Tibial artery (tissue), 4 donors: ENCODE results near the gene BATF.
A peak's percentile ranks its signal among the peaks of the same experiment; 100 is the strongest.
"Not testable (repeated sequence)": the region's sequence is repeated elsewhere in the genome, so short reads cannot be mapped to it uniquely, and the experiment has no call there.

Source experiments
- DNase-seq, 2 donors: peaks; one replicate each; pipeline ENCODE4 v3.0.0-alpha.2; 2019
- H3K27ac ChIP-seq, 2 donors: fragments of 200-600 bp; sonication (generic) in 1 of 2; 1 replicate in 1 of 2; 2 replicates in 1 of 2; pipeline ENCODE4 v1.5.1; 2018 to 2019; ENCODE audit warnings: mild to moderate bottlenecking in 1 of 2
- H3K27me3 ChIP-seq, 2 donors: fragments of 200-600 bp; sonication (generic) in 1 of 2; one replicate each; pipeline versions ENCODE4 v1.5.1 to v1.6.0; 2016 to 2019
- H3K36me3 ChIP-seq, 3 donors: fragments of 200-600 bp; sonication (generic) in 2 of 3; one replicate each; pipeline ENCODE4 v1.5.1; 2016 to 2019; ENCODE audit warnings: mild to moderate bottlenecking in 2 of 3
- H3K4me1 ChIP-seq, 4 donors: fragments of 200-600 bp; sonication (generic) in 2 of 4; 1 replicate in 3 of 4; 2 replicates in 1 of 4; pipeline ENCODE4 v1.5.1; 2016 to 2019
- H3K4me3 ChIP-seq, 2 donors: fragments of 200-600 bp; sonication (generic) in 1 of 2; 1 replicate in 1 of 2; 2 replicates in 1 of 2; pipeline ENCODE4 v1.5.1; 2018 to 2019; ENCODE audit warnings: mild to moderate bottlenecking in 2 of 2
- H3K9me3 ChIP-seq, 3 donors: fragments of 200-600 bp; sonication (generic) in 1 of 3; one replicate each; pipeline ENCODE4 v1.5.1; 2016 to 2019
- intact Hi-C: fragments of 100-400 bp; cut with DNase I; formaldehyde crosslinking; loops from one replicate; pipeline ENCODE4 v1.15.0; 2023; ENCODE audit warnings: low total_unique reads
- TF ChIP-seq, protein P1 (sequence below), 2 experiments: fragments of 200-600 bp in 1 of 2; fragments of 450-650 bp in 1 of 2; IDR thresholded peaks; one replicate each; pipeline ENCODE4 v1.5.1; 2017 to 2019; ENCODE audit warnings: antibody characterized with exemption in 2 of 2, mild to moderate bottlenecking in 1 of 2, moderate library complexity in 1 of 2

Gene BATF, protein sequence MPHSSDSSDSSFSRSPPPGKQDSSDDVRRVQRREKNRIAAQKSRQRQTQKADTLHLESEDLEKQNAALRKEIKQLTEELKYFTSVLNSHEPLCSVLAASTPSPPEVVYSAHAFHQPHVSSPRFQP

DNA sequence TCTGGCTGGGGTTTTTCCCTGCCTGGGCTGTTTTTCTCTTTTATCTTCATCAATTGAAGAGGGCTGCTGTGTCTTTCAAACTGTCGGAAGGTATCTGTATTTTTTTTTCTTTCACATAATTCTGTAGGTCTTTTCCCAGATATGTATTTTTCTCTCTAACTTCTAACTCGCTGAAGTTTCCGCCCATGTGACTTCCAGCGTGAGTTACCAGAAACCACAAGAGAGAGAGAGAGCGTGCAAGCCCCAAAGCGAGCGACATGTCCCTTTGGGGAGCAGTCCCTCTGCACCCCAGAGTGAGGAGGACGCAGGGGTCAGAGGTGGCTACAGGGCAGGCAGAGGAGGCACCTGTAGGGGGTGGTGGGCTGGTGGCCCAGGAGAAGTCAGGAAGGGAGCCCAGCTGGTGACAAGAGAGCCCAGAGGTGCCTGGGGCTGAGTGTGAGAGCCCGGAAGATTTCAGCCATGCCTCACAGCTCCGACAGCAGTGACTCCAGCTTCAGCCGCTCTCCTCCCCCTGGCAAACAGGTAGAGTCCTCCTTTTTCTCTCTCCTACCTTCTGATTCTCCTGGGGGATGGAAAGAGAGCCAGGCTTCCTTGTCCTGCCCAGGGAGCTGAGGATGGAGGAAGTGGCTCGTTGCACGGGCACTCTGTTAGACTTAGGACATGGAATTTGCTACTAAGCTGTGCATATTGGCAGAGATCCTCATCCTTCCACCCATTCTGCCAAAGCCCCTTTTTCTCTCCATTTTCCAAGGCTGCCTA lies at the start of gene BATF:
TSS of gene BATF (plus strand) at position 246 of the 759 bp plus-strand sequence. CDS start at position 460, 214 bp downstream.
- Histone ChIP-seq H3K27me3 (peaks cover 0 to 19% of the 10 kb centered on the region in 2 donors), H3K36me3 (no peaks in the 10 kb centered on the region), H3K4me3 (peak within 1 kb of the TSS; percentile 30 to 35), H3K27ac (no peak within 1 kb of the TSS), H3K4me1 (no peaks in the 10 kb centered on the region), H3K9me3 (no peaks in the 10 kb centered on the region)
- TF ChIP-seq, protein P1, sequence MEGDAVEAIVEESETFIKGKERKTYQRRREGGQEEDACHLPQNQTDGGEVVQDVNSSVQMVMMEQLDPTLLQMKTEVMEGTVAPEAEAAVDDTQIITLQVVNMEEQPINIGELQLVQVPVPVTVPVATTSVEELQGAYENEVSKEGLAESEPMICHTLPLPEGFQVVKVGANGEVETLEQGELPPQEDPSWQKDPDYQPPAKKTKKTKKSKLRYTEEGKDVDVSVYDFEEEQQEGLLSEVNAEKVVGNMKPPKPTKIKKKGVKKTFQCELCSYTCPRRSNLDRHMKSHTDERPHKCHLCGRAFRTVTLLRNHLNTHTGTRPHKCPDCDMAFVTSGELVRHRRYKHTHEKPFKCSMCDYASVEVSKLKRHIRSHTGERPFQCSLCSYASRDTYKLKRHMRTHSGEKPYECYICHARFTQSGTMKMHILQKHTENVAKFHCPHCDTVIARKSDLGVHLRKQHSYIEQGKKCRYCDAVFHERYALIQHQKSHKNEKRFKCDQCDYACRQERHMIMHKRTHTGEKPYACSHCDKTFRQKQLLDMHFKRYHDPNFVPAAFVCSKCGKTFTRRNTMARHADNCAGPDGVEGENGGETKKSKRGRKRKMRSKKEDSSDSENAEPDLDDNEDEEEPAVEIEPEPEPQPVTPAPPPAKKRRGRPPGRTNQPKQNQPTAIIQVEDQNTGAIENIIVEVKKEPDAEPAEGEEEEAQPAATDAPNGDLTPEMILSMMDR (IDR thresholded peaks at IDR 0.05) = no peak
- intact Hi-C loops = no loop called here
- DNase-seq = peak in 1 of 2 donors; percentile 54

DNA sequence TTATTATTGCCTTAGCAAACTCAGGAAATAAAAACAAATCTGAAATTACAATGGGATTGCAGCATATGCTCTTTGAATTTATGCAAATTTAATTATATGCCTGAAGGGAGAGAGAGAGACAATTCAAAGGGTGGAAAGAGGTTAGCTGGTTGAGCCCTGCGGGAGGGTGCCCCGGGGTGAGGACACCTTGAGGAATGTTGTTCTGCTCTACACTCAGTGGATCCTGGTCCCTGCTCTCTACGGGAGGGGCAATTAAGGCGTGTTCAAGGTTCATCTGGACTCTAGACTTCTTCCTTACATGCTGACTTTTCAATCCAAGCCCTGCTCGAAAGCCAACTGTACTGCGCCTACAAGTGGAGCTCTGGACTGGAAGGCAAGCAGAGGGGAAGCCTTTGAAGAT lies 48.1 kb upstream of the BATF start:
- H3K27me3 ChIP-seq, H3K27ac ChIP-seq, H3K9me3 ChIP-seq, H3K4me3 ChIP-seq, DNase-seq, intact Hi-C loops: not testable (repeated sequence)
- H3K4me1 ChIP-seq = peaks cover 0 to 21% (median 13%) of the 10 kb centered on the region in 4 donors
- H3K36me3 ChIP-seq = peaks cover 12 to 45% (median 35%) of the 10 kb centered on the region in 3 donors

DNA sequence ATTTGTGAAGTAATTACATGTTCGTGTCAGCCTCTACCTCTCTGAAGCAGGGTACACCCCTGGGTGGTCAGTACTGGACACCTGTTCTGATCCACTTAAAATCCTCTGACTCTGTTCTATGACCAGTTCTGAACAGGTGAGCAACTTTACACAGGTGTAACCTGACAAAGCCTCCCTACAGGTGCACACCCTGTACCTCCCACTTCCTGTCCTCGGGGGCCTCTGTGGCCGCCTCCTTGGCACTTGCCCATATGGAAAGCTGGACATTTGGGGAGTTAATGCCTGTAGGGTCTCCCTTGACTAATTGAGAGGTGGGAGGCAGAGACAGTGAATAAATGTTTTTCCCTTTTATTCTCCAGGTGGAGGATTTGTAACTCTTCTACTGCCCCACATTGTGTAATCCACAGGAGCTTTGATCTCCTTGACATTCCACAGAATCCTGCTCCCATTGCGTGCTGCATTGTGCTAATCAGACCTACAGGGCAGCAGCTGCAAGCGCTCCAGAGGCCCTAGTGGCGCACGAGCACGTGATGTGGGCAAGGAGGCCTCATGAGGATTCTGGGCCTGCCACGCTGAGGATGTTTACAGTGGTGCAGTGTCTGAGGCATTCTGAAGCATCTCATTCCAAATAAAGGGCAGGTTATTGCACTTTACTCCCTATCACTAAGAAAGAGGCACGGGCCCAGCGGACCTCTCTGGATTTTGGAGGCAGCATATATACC lies 45.8 kb upstream of the BATF start:
- no peaks in the 10 kb centered on the region for H3K4me1 ChIP-seq
- no peak overlapping the region for H3K4me3 ChIP-seq
- H3K36me3 ChIP-seq = peaks cover 11 to 23% (median 20%) of the 10 kb centered on the region in 3 donors
- intact Hi-C loops = no loop called here
- H3K27me3 ChIP-seq = no peaks in the 10 kb centered on the region
- no peaks in the 10 kb centered on the region for H3K9me3 ChIP-seq
- TF ChIP-seq, protein P1 (IDR thresholded peaks at IDR 0.05) = no peak
- no peak overlapping the region for H3K27ac ChIP-seq
- peak in 1 of 2 donors; percentile 24 for DNase-seq

DNA sequence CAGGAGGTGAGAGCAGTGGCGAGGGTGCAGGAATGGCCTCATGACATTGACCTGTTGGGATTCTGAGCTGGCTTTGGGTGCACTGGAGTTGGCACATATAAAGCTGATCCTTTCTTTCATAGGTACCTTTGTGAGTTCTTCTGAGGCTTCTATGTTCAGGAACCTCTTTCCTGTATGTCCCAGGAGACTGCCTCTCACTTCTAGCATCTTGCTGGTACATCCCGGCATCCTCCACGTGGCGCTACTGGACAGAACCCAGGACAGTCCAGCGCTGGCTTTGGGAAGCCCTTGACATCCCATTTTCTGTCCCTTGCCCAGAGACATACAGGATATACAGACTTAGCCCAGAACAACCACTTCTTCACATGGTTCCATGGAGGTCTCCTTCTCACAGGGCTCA lies 44.4 kb upstream of the BATF start:
- no peaks in the 10 kb centered on the region for H3K4me1 ChIP-seq
- H3K27me3 ChIP-seq = peaks cover 0 to 8% of the 10 kb centered on the region in 2 donors
- H3K9me3 ChIP-seq = no peaks in the 10 kb centered on the region
- no peak overlapping the region for H3K27ac ChIP-seq
- no peak overlapping the region for H3K4me3 ChIP-seq
- intact Hi-C loops = no loop called here
- no peak for DNase-seq
- TF ChIP-seq, protein P1 (IDR thresholded peaks at IDR 0.05) = no peak
- H3K36me3 ChIP-seq = peaks cover 0 to 9% (median 6%) of the 10 kb centered on the region in 3 donors

DNA sequence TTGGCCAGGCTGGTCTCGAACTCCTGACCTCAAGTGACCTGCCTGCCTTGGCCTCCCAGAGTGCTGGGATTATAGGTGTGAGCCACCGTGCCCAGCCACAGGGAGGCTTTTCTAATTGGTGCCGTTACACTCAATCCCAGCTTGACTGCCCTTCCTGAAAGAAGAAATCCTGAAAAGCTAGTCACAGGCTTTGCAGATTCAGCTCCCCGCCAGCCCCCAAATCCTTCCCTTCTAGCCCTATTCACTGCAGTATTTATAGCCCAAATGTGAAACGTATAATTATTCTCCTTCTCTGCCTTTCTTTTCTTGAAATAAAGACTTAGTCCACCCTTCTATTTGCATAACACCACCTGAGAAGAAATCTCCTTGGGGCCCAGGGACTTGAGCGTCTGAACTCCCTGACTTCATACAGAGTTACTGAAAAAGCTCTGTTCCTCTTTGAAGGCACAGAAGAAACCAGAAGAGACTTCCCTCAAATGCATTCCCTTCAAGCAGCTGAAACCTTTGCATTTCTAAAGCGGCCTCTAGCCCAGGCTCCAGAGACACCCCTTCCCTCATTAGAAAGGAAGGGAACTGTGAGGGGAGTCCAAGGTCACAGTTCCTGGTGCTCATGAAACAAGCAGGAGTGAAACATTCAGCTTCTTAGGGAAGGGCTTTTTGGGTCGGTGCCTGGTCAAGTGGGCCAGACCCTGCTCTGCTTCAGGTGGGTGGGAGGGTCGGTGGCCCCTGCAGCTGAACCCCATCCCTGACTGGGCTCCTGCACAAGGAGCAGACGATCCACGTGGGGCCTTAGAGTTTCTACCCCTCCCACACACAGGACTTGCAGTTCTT lies 42.3 kb upstream of the BATF start:
- TF ChIP-seq, protein P1 (IDR thresholded peaks at IDR 0.05) = no peak
- no peak for DNase-seq
- Histone ChIP-seq H3K36me3 (peaks cover 0 to 6% (median 0%) of the 10 kb centered on the region in 3 donors), H3K4me1 (no peaks in the 10 kb centered on the region), H3K4me3 (no peak overlapping the region), H3K27me3 (peaks cover 0 to 8% of the 10 kb centered on the region in 2 donors), H3K27ac (no peak overlapping the region), H3K9me3 (no peaks in the 10 kb centered on the region)
- intact Hi-C loops = loop anchor here (10.0 kb wide), 1 partner anchor 45 kb away; no protein-coding TSS in a partner anchor
